ENCODE measurements around the gene DPP9.

Gene DPP9

DNA sequence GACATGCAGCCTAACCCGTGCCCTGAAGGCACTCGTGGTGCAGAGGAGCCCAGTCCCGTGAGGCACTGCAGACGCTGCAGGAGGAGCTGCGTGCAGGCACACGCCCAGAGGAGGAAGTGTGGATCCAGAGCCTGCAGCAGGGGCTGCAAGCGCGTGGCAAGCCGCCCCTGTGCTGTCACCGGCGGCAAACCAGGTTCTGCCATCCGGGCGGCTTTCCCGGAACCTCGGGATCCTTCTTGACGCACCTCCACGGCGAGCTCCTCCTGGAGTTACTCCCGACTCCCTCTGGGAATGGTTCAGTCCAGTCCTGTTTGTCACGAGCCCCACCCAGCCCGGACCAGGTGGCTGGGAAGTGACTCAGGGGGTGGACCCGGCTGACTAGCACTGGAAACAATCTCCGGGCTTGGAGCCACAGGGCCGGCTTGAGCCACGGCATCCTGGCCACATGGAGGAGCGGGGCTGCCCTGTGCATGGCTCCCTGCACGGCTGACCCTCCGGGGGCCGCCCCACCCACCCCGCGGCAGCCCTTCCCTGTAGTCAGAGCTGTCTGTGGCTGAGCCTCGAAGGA, 10.2 kb downstream of the DPP9 start:
- no peak for DNase-seq (ENCODE audit: low spot score in 2 of 2)
- H3K4me1 Mint-ChIP-seq = peaks cover 18% of the 10 kb centered on the region
- H3K27me3 Mint-ChIP-seq = no peaks in the 10 kb centered on the region
- no peak overlapping the region for H3K4me3 Mint-ChIP-seq
- no peaks in the 10 kb centered on the region for H3K9me3 Mint-ChIP-seq
- no peak for ATAC-seq (replicated peaks; ENCODE audit: extremely low read depth, poor library complexity, severe bottlenecking)
- H3K27ac Mint-ChIP-seq (ENCODE audit: low read depth) = no peak overlapping the region
- H3K36me3 Mint-ChIP-seq (ENCODE audit: insufficient read depth) = peaks cover 24% of the 10 kb centered on the region

DNA sequence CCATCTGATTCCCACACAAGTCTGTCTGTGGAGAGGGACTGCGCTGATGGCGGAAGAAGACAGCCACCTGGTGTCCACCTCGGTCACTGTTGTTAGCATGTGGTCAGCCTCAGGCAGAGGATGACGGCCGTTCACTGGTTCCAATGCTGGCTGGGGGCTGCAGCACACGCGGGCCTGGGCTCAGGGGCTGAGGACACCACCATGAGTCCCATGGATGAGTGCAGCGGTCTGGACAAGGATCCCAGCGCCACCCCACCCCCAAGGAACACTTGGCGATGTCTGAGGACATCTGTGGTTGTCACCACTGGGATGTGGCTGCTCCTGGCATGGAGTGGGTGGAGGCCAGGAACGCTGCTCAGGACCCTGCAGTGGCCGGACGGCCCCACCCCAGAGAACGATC, 10.9 kb downstream of the DPP9 start:
- H3K4me3 Mint-ChIP-seq = no peak overlapping the region
- H3K27ac Mint-ChIP-seq (ENCODE audit: low read depth) = peak overlapping the region; percentile 57
- ATAC-seq (replicated peaks; ENCODE audit: extremely low read depth, poor library complexity, severe bottlenecking) (no peak), DNase-seq (ENCODE audit: low spot score in 2 of 2) (no peak)
- peaks cover 23% of the 10 kb centered on the region for H3K4me1 Mint-ChIP-seq
- no peaks in the 10 kb centered on the region for H3K9me3 Mint-ChIP-seq
- no peaks in the 10 kb centered on the region for H3K27me3 Mint-ChIP-seq
- H3K36me3 Mint-ChIP-seq (ENCODE audit: insufficient read depth) = peaks cover 22% of the 10 kb centered on the region

GRCh38 chr19:4711211-4711610, 12.4 kb downstream of the DPP9 start:
- Mint-ChIP-seq H3K27ac (ENCODE audit: low read depth) (peak overlapping the region; percentile 65), H3K27me3 (no peaks in the 10 kb centered on the region), H3K4me3 (no peak overlapping the region), H3K36me3 (ENCODE audit: insufficient read depth) (peaks cover 24% of the 10 kb centered on the region), H3K9me3 (no peaks in the 10 kb centered on the region), H3K4me1 (peaks cover 23% of the 10 kb centered on the region)
- DNase-seq (ENCODE audit: low spot score in 2 of 2) (no peak), ATAC-seq (replicated peaks; ENCODE audit: extremely low read depth, poor library complexity, severe bottlenecking) (no peak)

GRCh38 chr19:4710281-4710600, 13.4 kb downstream of the DPP9 start:
- Mint-ChIP-seq H3K27me3 (no peaks in the 10 kb centered on the region), H3K9me3 (no peaks in the 10 kb centered on the region), H3K27ac (ENCODE audit: low read depth) (no peak overlapping the region), H3K4me3 (no peak overlapping the region), H3K36me3 (ENCODE audit: insufficient read depth) (peaks cover 17% of the 10 kb centered on the region), H3K4me1 (peaks cover 23% of the 10 kb centered on the region)
- no peak for ATAC-seq (replicated peaks; ENCODE audit: extremely low read depth, poor library complexity, severe bottlenecking)
- DNase-seq (ENCODE audit: low spot score in 2 of 2) = no peak

DNA sequence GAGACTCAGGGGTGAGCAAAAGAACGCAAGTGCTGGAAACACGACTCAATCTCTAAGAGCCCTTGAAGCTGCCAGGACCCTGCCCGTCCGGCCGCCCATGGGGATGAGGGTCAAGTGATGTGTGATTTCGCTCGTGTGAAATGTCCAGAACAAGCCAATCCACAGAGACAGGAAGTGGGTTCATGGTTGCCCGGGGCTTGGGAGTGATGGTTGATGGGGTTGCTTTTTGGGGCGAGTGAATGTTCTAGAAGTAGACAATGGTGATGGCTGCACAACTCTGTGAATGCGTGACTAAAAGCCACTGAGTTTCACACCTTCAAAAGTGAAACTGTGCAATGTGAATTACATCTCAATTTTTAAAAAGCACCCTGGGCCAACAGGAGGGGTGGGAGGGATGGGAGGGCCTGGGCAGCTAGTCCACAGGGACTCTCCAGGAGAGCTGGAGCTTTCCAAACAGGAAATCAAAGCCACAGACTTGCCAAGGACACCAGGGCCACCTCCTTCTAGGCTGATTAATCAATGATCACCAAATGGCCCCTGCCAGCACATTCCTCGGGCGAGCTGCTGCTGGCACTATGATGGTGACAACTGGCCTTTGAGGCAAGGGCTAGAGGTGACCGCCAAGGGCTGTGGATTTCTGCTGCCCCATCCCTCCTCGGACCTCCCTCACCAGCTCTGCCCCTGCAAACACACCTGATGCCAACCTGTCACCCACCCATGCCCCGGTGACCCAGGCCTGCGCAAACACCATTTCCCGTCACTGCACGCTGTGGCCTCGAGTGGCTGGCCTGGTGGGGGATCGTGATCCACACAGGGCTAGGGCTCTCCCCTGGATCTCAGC, 14.0 kb downstream of the DPP9 start:
- H3K4me3 Mint-ChIP-seq = peak overlapping the region; percentile 59

DNA sequence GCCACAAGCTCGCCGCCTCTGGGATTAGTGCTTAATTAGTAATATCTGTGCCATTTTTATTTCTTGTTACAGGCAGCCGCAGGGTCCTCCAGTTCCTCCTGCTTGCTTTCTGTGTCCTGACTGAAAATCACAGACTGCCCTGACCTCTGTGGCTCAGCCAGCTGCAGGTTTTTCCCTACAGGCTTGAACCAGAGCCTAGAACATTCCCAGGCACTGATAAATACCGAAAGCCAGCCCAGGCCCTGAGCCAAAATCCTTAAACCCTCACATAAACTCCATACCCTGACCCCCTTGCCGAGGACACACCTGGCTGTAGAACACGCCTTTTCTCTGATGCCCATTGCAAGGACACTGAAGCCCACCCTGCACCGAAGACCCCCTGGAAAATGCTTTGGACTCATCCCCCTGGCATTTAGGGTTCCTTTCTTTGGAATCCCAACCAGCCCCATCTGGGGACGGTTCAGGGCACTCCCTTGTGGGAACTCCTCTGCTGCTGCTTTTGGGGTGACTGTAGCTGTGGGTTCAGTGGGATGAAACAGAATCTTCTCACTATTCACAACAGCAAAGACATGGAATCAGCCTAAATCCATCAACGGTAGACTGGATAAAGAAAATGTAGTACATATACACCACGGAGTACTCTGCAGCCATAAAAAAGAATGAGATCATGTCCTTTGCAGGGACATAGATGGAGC, 15.5 kb downstream of the DPP9 start:
- Mint-ChIP-seq H3K27ac (ENCODE audit: low read depth) (peak overlapping the region; percentile 91), H3K4me1 (peaks cover 17% of the 10 kb centered on the region), H3K36me3 (ENCODE audit: insufficient read depth) (peaks cover 21% of the 10 kb centered on the region), H3K4me3 (no peak overlapping the region), H3K27me3 (no peaks in the 10 kb centered on the region), H3K9me3 (no peaks in the 10 kb centered on the region)
- DNase-seq (ENCODE audit: low spot score in 2 of 2) (no peak), ATAC-seq (replicated peaks; ENCODE audit: extremely low read depth, poor library complexity, severe bottlenecking) (no peak)

More for the DNA sequence above, 14.0 kb downstream of the DPP9 start:
- Mint-ChIP-seq H3K4me1 (peaks cover 20% of the 10 kb centered on the region), H3K36me3 (ENCODE audit: insufficient read depth) (peaks cover 15% of the 10 kb centered on the region), H3K27ac (ENCODE audit: low read depth) (peak overlapping the region; percentile 91), H3K27me3 (no peaks in the 10 kb centered on the region), H3K9me3 (no peaks in the 10 kb centered on the region)
- peak in 1 of 2 donors; percentile 25 for DNase-seq (ENCODE audit: low spot score in 2 of 2)
- peak; percentile 86 for ATAC-seq (replicated peaks; ENCODE audit: extremely low read depth, poor library complexity, severe bottlenecking)

- DNase-seq (ENCODE audit: low spot score in 2 of 2) (no peak), ATAC-seq (replicated peaks; ENCODE audit: extremely low read depth, poor library complexity, severe bottlenecking) (no peak)
- Mint-ChIP-seq H3K27ac (ENCODE audit: low read depth) (no peak overlapping the region), H3K4me3 (no peak overlapping the region), H3K9me3 (no peaks in the 10 kb centered on the region), H3K27me3 (no peaks in the 10 kb centered on the region), H3K4me1 (peaks cover 17% of the 10 kb centered on the region), H3K36me3 (ENCODE audit: insufficient read depth) (peaks cover 19% of the 10 kb centered on the region)
These were observed 16.3 kb downstream of the DPP9 start for GRCh38 chr19:4707322-4707721.

DNA sequence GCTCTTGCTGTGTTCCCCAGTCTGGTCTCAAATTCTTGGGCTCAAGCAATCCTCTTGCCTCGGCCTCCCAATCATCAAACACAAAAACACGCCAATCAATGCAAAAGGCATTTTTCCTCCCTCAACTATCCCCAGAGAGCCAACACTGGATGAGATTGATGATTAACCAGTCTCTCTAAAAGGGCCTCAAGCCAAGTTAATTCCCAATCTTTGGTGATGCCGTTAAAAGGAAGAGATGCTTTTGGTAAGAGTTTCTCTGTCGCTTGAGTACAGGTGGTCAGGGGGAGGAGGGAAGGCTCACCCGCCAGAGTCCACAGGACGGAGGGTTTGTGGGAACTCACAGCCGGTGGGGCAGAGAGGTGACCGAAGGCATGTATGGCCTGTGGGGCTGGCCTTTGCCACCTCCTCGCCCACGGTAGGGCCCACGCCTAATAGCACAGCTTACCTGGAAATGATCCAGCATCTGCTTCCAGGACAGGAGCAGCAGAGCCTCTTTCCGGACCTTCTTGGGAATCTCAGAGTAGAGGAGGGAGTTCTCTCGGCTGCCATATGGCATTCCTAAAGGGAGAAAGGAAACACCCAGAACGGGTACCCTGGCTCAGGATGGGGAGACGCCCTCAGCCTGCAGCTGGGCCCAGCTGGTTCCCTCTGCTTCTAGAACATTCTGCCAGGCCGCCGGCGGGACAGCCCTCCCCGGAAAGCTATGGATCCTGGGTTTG, 18.1 kb downstream of the DPP9 start:
- no peaks in the 10 kb centered on the region for H3K27me3 Mint-ChIP-seq
- H3K4me3 Mint-ChIP-seq = no peak overlapping the region
- H3K36me3 Mint-ChIP-seq (ENCODE audit: insufficient read depth) = peaks cover 32% of the 10 kb centered on the region
- ATAC-seq (replicated peaks; ENCODE audit: extremely low read depth, poor library complexity, severe bottlenecking) = no peak
- peaks cover 17% of the 10 kb centered on the region for H3K4me1 Mint-ChIP-seq
- no peak overlapping the region for H3K27ac Mint-ChIP-seq (ENCODE audit: low read depth)
- H3K9me3 Mint-ChIP-seq = no peaks in the 10 kb centered on the region
- DNase-seq (ENCODE audit: low spot score in 2 of 2) = no peak

DNA sequence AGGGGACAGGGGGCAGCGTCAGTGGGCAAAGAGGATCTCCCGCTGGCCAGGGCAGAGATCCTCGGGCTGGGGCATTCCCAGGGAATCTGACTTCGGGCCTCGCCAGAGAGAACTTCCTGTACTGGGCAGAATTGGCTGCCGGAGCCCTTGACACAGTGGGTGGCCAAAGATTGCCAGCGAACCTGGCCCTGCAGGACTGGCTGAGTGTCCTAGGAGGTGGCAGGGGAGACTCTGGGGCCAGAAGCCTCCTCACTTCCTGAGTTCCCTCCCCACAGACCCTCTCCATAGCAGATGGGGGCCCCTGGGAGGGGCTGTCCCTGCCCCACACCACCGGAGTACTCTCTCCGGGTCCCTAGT, 19.3 kb downstream of the DPP9 start:
- ATAC-seq (replicated peaks; ENCODE audit: extremely low read depth, poor library complexity, severe bottlenecking) = no peak
- DNase-seq (ENCODE audit: low spot score in 2 of 2) = no peak
- H3K9me3 Mint-ChIP-seq = no peaks in the 10 kb centered on the region
- no peaks in the 10 kb centered on the region for H3K27me3 Mint-ChIP-seq
- H3K36me3 Mint-ChIP-seq (ENCODE audit: insufficient read depth) = peaks cover 40% of the 10 kb centered on the region
- H3K27ac Mint-ChIP-seq (ENCODE audit: low read depth) = no peak overlapping the region
- H3K4me1 Mint-ChIP-seq = peaks cover 14% of the 10 kb centered on the region
- H3K4me3 Mint-ChIP-seq = no peak overlapping the region

DNA sequence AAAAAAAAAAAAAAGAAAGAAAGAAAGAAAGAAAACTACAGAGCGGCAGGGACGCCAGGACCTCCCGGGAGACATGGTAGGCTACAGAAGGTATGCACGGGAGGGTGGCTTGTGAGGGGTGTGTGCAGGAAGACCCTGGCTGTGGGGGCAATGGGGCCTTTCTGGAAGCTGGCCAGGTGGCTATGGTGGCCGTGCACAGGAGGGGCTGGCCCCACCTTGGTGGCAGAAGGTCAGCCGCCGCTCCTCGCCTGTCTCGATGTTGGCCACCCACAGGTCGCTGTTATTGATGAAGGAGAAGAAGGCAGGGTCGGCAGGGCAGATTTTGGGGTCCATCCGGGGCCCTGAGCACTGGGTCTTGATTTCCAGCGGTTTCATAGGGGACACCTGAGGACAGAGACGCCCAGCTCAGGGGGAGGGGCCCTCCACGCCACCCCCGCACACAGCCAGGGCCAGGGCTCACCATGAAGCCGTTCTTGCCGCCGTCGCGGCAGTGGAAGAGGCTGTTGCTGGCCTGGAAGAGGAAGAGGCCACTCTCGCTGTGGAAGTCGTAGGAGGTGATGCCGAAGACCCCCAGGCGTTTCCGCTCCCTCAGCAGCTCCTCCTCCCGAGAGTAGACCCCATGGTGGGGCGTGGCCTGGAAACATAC, 19.8 kb downstream of the DPP9 start:
- Mint-ChIP-seq H3K4me1 (peaks cover 9% of the 10 kb centered on the region), H3K4me3 (no peak overlapping the region), H3K36me3 (ENCODE audit: insufficient read depth) (peaks cover 40% of the 10 kb centered on the region), H3K9me3 (no peaks in the 10 kb centered on the region), H3K27ac (ENCODE audit: low read depth) (no peak overlapping the region), H3K27me3 (no peaks in the 10 kb centered on the region)
- DNase-seq (ENCODE audit: low spot score in 2 of 2) = no peak
- no peak for ATAC-seq (replicated peaks; ENCODE audit: extremely low read depth, poor library complexity, severe bottlenecking)

DNA sequence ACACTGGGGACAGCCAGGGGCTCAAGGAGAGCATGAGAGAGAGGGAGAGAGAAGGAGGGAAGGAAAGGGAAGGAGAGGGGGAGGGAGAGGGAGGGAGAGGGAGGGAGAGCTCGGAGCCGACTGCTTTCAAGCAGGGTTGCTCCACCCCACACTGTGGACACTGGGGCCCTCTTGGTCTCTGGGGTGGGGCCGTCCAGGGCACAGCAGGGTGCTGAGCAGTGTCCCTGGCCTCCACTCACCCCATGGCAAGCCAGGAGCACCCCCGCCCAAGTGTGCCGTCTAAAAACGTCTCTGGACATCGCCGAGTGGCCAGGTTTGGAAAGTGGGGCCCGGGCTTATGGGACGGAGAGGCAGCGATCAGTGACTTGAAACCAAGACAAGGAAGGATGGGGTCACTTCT, 20.9 kb downstream of the DPP9 start:
- DNase-seq (ENCODE audit: low spot score in 2 of 2) (no peak), ATAC-seq (replicated peaks; ENCODE audit: extremely low read depth, poor library complexity, severe bottlenecking) (no peak)
- Mint-ChIP-seq H3K36me3 (ENCODE audit: insufficient read depth) (peaks cover 42% of the 10 kb centered on the region), H3K9me3 (no peaks in the 10 kb centered on the region), H3K4me3 (no peak overlapping the region), H3K27me3 (no peaks in the 10 kb centered on the region), H3K4me1 (no peaks in the 10 kb centered on the region), H3K27ac (ENCODE audit: low read depth) (peak overlapping the region; percentile 51)

DNA sequence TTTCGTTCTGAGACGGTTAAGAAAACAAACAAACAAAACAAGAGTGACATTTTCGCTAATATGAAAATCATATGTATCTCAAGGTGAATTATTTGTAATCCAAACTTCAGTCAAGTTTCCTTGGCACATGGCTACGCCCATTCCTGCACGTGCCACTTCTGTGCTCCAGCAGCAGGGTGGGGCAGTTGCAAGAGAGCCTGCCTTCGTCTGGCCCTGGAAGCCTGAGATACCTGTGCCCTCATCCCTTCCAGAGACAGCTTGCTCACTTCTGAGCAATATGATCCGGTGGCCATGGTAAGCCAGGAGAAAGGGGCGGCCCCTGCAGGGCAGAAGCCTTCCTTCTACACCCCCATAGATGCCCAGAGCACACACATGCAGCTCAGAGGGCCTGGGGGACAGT, 22.1 kb downstream of the DPP9 start:
- no peak for DNase-seq (ENCODE audit: low spot score in 2 of 2)
- peaks cover 43% of the 10 kb centered on the region for H3K36me3 Mint-ChIP-seq (ENCODE audit: insufficient read depth)
- no peaks in the 10 kb centered on the region for H3K4me1 Mint-ChIP-seq
- ATAC-seq (replicated peaks; ENCODE audit: extremely low read depth, poor library complexity, severe bottlenecking) = no peak
- H3K4me3 Mint-ChIP-seq = no peak overlapping the region
- H3K27ac Mint-ChIP-seq (ENCODE audit: low read depth) = no peak overlapping the region
- no peaks in the 10 kb centered on the region for H3K27me3 Mint-ChIP-seq
- H3K9me3 Mint-ChIP-seq = no peaks in the 10 kb centered on the region

Measured in central memory CD8-positive, alpha-beta T cell (primary cell).